Thymus (tissue), 11 donors: ENCODE data around the gene SLC9A2. TPM values are rescaled to one million over a fixed set of nuclear protein-coding genes. Genes with fewer than 3 reads are reported as not detected.
A peak's percentile ranks its signal among the peaks of the same experiment; 100 is the strongest.

Source experiments
- DNase-seq, 9 donors: peaks; one replicate each; pipeline ENCODE4 v3.0.0-alpha.2; 2013; ENCODE audit warnings: low spot score in 9 of 9, low read depth in 6 of 9, missing footprints in 1 of 9
- H3K27ac ChIP-seq, 2 donors: one replicate each; pipeline ENCODE4 v1.5.1; 2013; ENCODE audit warnings: control low read depth in 1 of 2, low read depth in 1 of 2, low read length in 1 of 2, mild to moderate bottlenecking in 1 of 2, moderate library complexity in 1 of 2
- H3K27me3 ChIP-seq, 2 donors: one replicate each; pipeline ENCODE4 v1.5.1; 2013; ENCODE audit warnings: low read length in 1 of 2; ENCODE audit not compliant: control insufficient read depth in 2 of 2, insufficient read depth in 1 of 2
- H3K36me3 ChIP-seq, 2 donors: one replicate each; pipeline ENCODE4 v1.5.1; 2013; ENCODE audit warnings: low read length in 1 of 2, mild to moderate bottlenecking in 1 of 2, moderate library complexity in 1 of 2; ENCODE audit not compliant: control insufficient read depth in 2 of 2, insufficient read depth in 2 of 2
- H3K4me1 ChIP-seq, 2 donors: one replicate each; pipeline ENCODE4 v1.5.1; 2013; ENCODE audit warnings: low read length in 2 of 2; ENCODE audit not compliant: control insufficient read depth in 2 of 2, insufficient read depth in 2 of 2
- H3K4me3 ChIP-seq, 2 donors: one replicate each; pipeline ENCODE4 v1.5.1; 2013; ENCODE audit warnings: low read length in 2 of 2, control low read depth in 1 of 2, mild to moderate bottlenecking in 1 of 2
- H3K9me3 ChIP-seq, 2 donors: one replicate each; pipeline ENCODE4 v1.5.1; 2013; ENCODE audit warnings: low read length in 1 of 2, mild to moderate bottlenecking in 1 of 2; ENCODE audit not compliant: control insufficient read depth in 2 of 2, insufficient read depth in 1 of 2
- WGBS: extraction: QIAGEN DNeasy Blood & Tissue Kit; methylation state at CpG from one replicate; pipeline ENCODE4 v1.1.7; 2013; 5-methylcytosine and 5-hydroxymethylcytosine counted together
- polyA plus RNA-seq: library from polyadenylated mRNA; stranded (reverse); fragments of 200-250 nt; gene quantifications from one replicate; pipeline ENCODE4 v1.2.3, GENCODE V29; 2013
- total RNA-seq: library from RNA; stranded (reverse); fragments of 120-200 nt; gene quantifications from one replicate; pipeline ENCODE4 v1.2.4, GENCODE V29; 2013
- donor health status: healthy.

Gene SLC9A2
- total and polyA plus RNA-seq, 2 donors, result 0.66 to 0.75 TPM

DNA sequence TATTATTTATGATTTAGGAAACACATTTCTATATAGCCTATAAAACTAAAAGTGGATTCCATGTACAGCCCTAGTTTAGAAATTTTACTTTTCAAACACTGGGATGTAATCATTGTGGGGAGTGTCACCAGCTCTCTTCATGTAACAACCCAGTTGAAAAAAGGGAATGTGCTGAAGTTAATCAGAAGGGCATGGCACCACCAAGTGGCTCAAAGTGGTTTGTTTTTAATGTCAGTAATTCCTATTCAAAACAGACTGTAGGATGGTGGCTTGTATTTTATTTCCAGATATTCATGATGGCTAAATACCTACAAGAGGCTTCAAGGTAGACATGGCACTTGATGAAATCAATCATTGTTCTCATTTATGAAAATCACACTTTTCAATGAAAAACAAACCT lies 84.4 kb downstream of the SLC9A2 start:
- H3K4me3 ChIP-seq, result no peak overlapping the region
- no peak overlapping the region for H3K27ac ChIP-seq
- H3K27me3 ChIP-seq, result peaks cover 0 to 4% of the 10 kb centered on the region in 2 donors
- DNase-seq, result peak in 4 of 9 donors; percentile 13 to 52 (median 29)
- H3K9me3 ChIP-seq, result no peaks in the 10 kb centered on the region
- H3K36me3 ChIP-seq, result no peaks in the 10 kb centered on the region
- no peaks in the 10 kb centered on the region for H3K4me1 ChIP-seq

DNA sequence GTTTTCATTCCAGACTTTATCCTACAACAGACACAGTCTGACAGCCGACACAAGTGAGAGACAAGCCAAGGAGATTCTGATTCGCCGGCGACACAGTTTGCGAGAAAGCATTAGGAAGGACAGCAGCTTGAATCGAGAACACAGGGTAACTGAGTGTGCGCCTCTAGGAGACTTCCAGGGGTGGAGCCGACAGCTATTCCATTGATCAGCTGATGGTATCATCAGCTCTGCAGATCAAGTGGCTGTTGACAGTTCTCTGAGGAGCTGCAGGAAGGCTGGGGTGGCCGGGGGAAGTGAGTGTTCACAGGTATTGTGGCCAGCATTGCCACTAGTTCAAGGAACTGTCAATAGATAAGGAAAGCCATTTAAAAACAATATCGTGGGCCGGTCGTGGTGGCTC lies 85.2 kb downstream of the SLC9A2 start:
- whole genome bisulfite sequencing, result 72% methylated on average over 12 of the region's 12 CpGs
- H3K4me3 ChIP-seq, result no peak overlapping the region
- H3K9me3 ChIP-seq, result no peaks in the 10 kb centered on the region
- H3K27me3 ChIP-seq, result peaks cover 0 to 4% of the 10 kb centered on the region in 2 donors
- H3K4me1 ChIP-seq, result no peaks in the 10 kb centered on the region
- no peaks in the 10 kb centered on the region for H3K36me3 ChIP-seq
- DNase-seq, result no peak
- no peak overlapping the region for H3K27ac ChIP-seq

- DNase-seq, result no peak
- WGBS, result 95% methylated on average over 20 of the region's 20 CpGs
- H3K27ac ChIP-seq, result no peak overlapping the region
Measured at GRCh38 chr2:102707796-102708695, 88.7 kb downstream of the SLC9A2 start.

GRCh38 chr2:102708847-102709559 lies 89.7 kb downstream of the SLC9A2 start:
- WGBS, result 97% methylated on average over 8 of the region's 8 CpGs
- DNase-seq, result no peak
- Histone ChIP-seq H3K27ac (no peak overlapping the region), H3K9me3 (no peaks in the 10 kb centered on the region), H3K4me1 (no peaks in the 10 kb centered on the region), H3K4me3 (no peak overlapping the region), H3K36me3 (no peaks in the 10 kb centered on the region), H3K27me3 (peaks cover 0 to 4% of the 10 kb centered on the region in 2 donors)

More at GRCh38 chr2:102707796-102708695, 88.7 kb downstream of the SLC9A2 start:
- no peaks in the 10 kb centered on the region for H3K36me3 ChIP-seq
- H3K9me3 ChIP-seq, result no peaks in the 10 kb centered on the region
- H3K4me3 ChIP-seq, result no peak overlapping the region
- H3K27me3 ChIP-seq, result peaks cover 0 to 4% of the 10 kb centered on the region in 2 donors
- no peaks in the 10 kb centered on the region for H3K4me1 ChIP-seq

DNA sequence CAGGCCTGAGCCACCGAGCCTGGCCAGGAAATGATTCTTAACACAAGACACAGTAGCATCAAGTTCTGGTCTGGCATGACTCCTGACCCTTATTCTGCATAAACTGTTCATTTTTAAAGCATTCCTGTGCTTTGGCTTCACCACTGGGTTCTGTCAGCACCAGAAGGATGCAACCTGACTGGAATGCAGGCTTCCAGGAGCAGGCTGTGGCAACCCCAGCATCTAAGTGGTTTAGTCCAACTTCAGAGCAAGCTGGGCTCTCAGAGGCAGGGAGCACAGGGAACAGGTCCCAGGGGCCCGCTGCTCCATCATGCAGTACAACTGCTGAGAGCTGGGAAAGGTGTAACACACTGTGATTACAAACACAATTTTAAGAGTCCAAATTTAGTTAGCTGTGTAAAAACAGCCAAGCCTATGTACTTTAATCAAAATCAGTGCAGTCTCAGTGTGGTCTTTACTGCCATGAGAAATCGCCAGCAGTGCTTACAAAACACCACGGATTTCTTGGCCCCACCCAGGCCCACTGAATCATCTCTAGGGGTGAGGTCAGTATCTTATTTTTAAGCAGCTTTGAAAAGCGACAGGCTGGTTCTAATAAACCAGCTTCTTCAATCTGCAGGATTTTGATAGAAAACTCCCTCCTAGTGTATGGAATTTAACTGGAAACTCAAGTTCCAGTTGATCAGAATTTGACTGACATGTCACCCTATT lies 98.1 kb downstream of the SLC9A2 start:
- H3K36me3 ChIP-seq, result peaks cover 30 to 51% of the 10 kb centered on the region in 2 donors
- 96% methylated on average over 5 of the region's 5 CpGs for WGBS
- no peaks in the 10 kb centered on the region for H3K4me1 ChIP-seq
- H3K27me3 ChIP-seq, result no peaks in the 10 kb centered on the region
- H3K27ac ChIP-seq, result no peak overlapping the region
- H3K4me3 ChIP-seq, result no peak overlapping the region
- no peak for DNase-seq
- no peaks in the 10 kb centered on the region for H3K9me3 ChIP-seq

DNA sequence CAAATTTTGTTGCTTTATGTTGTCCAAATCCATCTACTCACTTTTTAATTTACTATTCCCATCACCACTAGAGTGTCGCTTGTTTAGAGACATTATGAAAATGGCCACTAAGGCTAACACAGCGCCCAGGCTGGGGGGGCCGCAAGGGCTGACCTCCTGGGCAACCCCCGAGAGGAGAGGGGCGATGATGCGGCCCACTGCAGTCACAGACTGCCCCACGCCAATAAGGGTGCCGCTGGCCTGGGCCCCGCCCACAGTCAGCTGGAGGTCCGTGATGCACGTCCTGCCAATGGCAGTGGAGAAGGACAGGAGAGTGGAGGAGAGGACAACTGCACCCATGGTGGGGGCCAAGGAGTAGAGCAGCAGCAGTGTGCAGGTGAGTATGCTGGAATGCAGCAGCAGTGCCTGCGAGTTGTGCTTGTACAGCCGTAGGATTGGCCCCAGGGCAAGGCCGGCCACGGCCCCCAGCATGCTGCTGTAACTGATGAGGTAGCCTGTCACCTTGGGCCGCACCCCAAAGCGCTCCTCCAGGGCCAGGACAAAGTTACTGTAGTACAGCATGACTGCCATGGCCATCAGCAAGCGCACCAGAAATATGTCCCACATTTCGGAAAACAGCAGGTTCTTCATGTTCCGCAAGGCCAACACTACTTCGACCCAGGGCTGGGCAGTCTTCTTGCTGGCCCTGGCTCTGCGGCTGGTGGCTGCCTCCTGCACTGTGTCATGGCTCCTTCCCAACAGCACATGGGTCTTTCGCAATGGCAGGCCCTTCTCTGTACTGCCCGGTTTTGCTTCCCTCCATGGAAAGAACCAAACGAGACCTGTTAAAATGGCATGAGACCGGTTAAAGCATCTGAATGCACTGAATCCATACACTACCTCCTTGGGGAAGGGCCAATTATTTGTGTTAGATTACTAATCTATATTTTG lies 99.3 kb downstream of the SLC9A2 start:
- no peaks in the 10 kb centered on the region for H3K4me1 ChIP-seq
- H3K27me3 ChIP-seq, result no peaks in the 10 kb centered on the region
- H3K36me3 ChIP-seq, result peaks cover 38 to 60% of the 10 kb centered on the region in 2 donors
- H3K27ac ChIP-seq, result no peak overlapping the region
- no peak for DNase-seq
- 99% methylated on average over 26 of the region's 26 CpGs for WGBS
- H3K9me3 ChIP-seq, result no peaks in the 10 kb centered on the region
- no peak overlapping the region for H3K4me3 ChIP-seq

GRCh38 chr2:102724016-102724490 lies 104.7 kb downstream of the SLC9A2 start:
- Histone ChIP-seq H3K9me3 (no peaks in the 10 kb centered on the region), H3K27me3 (no peaks in the 10 kb centered on the region), H3K4me3 (no peak overlapping the region), H3K27ac (no peak overlapping the region), H3K36me3 (peaks cover 50 to 79% of the 10 kb centered on the region in 2 donors), H3K4me1 (no peaks in the 10 kb centered on the region)
- DNase-seq, result no peak
- 96% methylated on average over 7 of the region's 7 CpGs for WGBS

DNA sequence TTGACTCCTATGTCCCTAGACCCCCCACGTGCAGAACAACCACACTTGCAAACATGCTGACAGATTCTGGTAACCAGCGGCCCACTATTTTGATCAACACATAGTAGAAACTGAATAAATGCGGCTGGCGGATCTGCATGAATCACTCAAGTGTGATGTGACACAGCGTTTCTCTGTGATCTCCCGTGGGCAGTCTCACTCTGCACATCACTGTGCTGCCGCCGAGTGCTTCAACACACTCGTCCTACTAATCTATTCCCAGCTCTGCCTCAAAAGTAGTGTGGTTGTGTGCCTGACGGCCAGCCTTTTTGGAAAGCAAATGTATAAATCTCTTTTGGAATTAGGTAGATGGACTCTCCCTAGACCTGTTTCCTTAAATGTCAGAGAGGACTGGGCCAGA lies 105.2 kb downstream of the SLC9A2 start:
- WGBS, result 98% methylated on average over 10 of the region's 10 CpGs
- Histone ChIP-seq H3K9me3 (no peaks in the 10 kb centered on the region), H3K4me3 (no peak overlapping the region), H3K36me3 (peaks cover 50 to 74% of the 10 kb centered on the region in 2 donors), H3K27me3 (no peaks in the 10 kb centered on the region), H3K27ac (no peak overlapping the region), H3K4me1 (no peaks in the 10 kb centered on the region)
- DNase-seq, result no peak
